ENCODE measurements around the gene ZNF276.
"Not testable (repeated sequence)": the region's sequence is repeated elsewhere in the genome, so short reads cannot be mapped to it uniquely, and the experiment has no call there.

ZNF276 gene

GRCh38 chr16:89738072-89738377 lies 16.7 kb downstream of the ZNF276 start:
- DNase-seq = no peak

GRCh38 chr16:89738538-89739317 lies 17.4 kb downstream of the ZNF276 start:
- no peak for DNase-seq

DNA sequence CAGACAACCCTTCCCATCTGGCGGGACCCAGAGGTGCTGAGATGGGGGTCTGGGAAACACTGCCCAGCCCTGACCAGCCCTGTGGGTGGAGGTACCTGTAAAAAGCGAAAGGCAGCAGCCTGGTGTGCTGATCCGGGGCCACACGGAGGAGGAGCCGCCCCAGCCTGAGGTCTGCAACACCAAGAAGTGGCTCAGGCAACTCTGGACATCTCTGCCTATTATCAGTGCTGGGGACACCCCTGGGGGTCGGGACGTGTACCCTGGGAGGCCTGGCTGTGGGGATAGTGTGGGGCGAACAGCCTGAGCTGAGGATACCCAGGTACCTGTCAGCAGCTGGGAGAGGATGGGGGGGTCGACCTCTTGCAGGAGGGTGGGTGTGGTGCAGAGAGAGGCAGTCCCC lies 18.0 kb downstream of the ZNF276 start:
- no peak for DNase-seq

- DNase-seq = no peak
Observed at GRCh38 chr16:89741342-89742014, 20.1 kb downstream of the ZNF276 start.

GRCh38 chr16:89742948-89743347 lies 21.6 kb downstream of the ZNF276 start:
- DNase-seq = no peak

- DNase-seq = no peak
Observed at GRCh38 chr16:89744813-89745212, 23.5 kb downstream of the ZNF276 start.

- DNase-seq = no peak
Observed at GRCh38 chr16:89746043-89746442, 24.7 kb downstream of the ZNF276 start.

DNA sequence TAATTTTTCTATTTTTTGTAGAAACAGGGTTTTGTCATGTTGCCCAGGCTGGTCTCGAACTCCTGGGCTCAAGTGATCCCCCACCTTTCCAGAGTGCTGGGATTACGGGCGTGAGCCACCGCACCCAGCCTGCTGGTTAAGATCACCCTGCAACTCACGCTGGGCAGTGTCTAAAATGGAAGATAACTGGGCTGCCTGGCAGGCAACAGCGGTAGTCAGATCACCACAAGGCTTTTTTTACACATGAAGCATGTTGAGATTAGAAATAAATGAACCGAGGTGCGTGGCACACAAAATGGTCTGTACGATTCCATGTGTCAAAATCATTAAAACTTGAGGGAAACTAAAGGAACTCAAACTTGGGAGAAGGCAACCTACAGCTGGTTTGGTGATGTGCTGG lies 26.7 kb downstream of the ZNF276 start:
- DNase-seq = no peak

- DNase-seq = no peak
Observed at GRCh38 chr16:89748921-89749320, 27.6 kb downstream of the ZNF276 start.

- no peak for DNase-seq
Observed at GRCh38 chr16:89749637-89750036, 28.3 kb downstream of the ZNF276 start.

- DNase-seq = no peak
Observed at GRCh38 chr16:89759746-89760340, 38.5 kb downstream of the ZNF276 start.

DNA sequence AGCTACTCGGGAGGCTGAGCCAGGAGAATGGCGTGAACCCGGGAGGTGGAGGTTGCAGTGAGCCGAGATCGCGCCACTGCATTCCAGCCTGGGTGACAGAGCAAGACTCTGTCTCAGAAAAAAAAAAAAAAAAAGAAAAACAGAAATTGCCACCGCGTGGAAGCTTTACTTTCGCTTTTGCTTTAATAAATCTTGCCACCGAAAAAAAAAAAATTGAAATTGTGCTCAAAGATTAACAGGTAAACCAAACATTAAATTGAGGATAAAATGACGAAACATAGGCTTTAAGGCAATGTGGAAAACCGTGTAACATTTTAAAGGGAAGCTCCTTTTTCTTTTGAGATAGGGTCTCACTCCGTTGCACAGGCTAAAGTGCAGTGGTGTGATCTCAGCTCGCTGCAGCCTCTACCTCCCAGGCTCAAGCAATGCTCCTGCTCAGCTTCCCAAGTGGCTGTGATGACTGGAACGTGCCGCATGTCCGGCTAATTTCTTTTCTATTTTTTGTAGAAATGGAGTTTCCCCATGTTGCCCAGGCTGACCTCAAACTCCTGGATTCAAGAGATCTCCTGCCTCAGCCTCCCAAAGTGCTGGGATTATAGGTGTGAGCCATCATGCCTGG lies 40.1 kb downstream of the ZNF276 start:
- no peak for DNase-seq

DNA sequence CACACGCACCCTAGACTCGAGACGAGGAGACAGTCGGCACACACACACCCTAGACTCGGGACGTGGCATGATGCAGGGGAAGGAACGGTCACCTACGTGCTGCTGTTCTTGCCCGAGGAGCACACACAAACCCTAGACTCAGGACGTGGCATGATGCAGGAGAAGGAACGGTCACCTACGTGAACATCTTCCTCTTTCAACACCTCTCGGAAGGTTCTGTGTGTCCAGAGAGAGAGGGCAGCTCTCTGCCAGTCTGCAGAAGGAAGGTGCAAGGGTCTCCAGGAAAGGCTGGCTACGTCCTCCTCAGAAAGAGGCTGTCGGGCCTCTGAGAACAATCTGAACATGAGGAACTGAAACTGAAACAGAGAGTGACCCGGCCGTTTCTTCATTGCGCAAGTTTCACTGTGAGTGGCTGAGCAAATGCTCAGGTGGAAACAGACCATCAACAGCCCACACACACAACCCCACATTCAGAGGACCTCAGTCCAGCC lies 43.4 kb downstream of the ZNF276 start:
- no peak for DNase-seq

DNA sequence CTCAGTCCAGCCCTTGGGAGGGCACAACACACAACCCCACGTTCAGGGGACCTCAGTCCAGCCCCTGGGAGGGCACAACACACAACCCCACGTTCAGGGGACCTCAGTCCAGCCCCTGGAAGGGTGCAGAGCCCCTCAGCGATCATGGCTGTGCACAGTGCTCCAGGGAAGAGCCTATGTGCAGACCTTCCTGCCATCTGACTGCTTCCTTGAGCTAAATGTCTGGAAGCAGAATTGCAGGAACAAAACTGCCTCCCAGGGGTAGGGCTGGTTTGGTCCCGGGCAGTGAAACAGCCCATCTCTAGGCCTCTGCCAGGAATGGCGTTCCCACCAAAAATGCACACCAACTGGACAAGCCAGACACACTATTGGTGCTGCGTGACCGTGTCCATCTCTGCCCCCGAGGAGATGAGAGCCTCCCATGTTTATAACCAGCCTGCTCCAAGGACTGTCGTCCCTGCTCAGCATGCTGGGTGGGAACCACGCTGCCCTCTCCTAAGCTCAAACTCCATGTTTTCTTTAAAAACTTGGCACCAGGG lies 44.0 kb downstream of the ZNF276 start:
- DNase-seq = no peak

DNA sequence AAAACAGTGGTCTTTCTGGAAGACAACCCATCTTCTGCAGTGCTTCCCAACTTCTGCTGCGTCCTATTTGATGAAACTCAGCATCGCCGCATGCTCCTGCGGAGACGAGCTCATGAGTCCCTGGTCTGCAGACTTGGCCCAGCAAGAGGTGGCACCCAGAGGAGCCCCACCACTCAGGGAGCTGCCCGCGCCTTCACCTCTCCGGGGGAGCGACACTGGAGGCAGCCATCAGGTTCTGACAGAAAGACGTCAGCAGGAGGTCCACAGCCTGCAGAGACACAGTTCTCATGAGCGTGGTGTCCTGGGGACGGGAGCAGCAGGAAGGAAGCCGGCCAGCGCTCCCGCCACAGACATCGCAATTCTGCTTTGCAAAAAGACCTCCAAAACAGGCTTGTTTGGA lies 49.0 kb downstream of the ZNF276 start:
- DNase-seq = no peak

- no peak for DNase-seq
Observed at GRCh38 chr16:89775223-89775622, 53.9 kb downstream of the ZNF276 start.

DNA sequence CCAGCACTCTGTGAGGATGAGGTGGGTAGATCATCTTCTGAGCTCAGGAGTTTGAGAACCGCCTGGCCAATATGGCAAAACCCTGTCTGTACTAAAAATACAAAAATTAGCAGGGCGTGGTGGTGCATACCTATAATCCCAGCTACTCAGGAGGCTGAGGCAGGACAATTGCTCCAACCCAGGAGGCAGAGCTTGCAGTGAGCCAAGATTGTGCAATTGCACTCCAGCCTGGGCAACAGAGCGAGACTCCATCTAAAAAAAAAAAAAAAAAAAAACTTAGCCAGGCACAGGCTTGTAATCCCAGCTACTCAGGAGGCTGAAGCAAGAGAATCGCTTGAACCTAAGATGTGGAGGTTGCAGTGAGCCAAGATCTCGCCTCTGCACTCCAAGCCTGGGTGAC lies 56.9 kb downstream of the ZNF276 start:
- DNase-seq = not testable (repeated sequence)

DNA sequence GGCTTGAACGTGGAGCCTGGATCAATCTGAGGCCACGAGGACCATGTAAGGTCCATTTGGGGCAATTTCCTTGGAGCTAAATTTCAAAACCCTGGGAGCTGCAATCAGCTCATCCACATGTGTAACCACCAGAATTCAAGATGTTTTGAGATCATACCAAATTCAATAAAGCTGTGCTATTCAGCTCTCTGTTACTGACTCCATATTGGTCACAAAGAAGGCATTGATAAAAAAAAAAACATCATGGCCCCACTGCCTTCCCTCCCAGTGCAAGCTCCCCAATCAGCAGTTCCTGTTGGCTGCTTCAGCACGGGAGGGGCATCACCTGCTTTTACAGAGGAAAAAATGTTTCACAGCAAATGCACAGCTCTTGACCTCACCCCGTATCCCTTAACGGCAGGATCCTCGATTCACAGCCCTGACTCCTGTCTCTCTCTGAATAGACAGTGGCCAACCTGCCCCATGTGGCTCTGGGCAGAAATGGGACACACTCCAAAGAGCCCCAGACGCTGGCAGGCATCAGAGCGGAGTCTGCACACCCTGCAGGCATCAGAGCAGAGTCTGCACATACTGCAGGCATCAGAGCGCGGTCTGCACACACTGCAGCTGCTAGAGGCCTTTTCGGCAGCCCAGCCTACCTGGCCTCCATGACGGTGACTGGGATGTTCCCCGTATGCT lies 58.0 kb downstream of the ZNF276 start:
- no peak for DNase-seq

- no peak for DNase-seq
Observed at GRCh38 chr16:89779909-89780305, 58.6 kb downstream of the ZNF276 start.

- no peak for DNase-seq
Observed at GRCh38 chr16:89782489-89782888, 61.2 kb downstream of the ZNF276 start.

GRCh38 chr16:89783952-89784351 lies 62.6 kb downstream of the ZNF276 start:
- DNase-seq = not testable (repeated sequence)

DNA sequence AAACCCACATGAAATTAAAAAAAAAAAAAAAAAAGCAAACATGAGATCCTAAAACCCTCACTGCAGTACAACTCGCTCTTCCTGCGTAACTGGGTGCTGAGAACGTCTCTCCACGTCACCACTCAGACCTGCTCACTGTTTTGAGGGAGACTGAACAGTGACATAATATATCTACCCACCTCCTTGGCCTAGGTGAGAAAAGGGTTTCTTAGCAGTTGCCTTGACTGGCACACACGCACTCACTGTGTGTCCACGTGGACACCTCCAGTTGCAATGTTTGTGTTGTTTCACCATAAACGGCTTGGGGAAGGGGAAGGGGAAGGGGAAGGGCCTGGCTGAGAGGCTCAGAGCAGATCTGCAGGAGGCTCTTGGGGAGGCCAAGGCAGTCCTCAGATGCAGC lies 63.1 kb downstream of the ZNF276 start:
- DNase-seq = no peak

Data from fibroblast of skin of right biceps (primary cell).